Liver (tissue), 9 donors: ENCODE results near the gene THADA. TPM values are rescaled to one million over a fixed set of nuclear protein-coding genes. Genes with fewer than 3 reads are reported as not detected.

Experiments
- DNase-seq: peaks from one replicate; pipeline ENCODE4 v3.0.0-alpha.2; 2017; ENCODE audit warnings: low spot score
- H3K27ac ChIP-seq, 2 donors: one replicate each; pipeline ENCODE4 v1.7.0; 2013; ENCODE audit warnings: inconsistent platforms in 2 of 2, low read length in 2 of 2, control low read depth in 1 of 2, low read depth in 1 of 2, mild to moderate bottlenecking in 1 of 2
- H3K27me3 ChIP-seq, 4 donors: one replicate each; pipeline versions ENCODE4 v1.6.1 to v1.7.0; 2013; ENCODE audit warnings: low read length in 3 of 4, inconsistent platforms in 1 of 4, mild to moderate bottlenecking in 1 of 4, moderate library complexity in 1 of 4; ENCODE audit not compliant: control insufficient read depth in 4 of 4, insufficient read depth in 4 of 4
- H3K36me3 ChIP-seq, 4 donors: one replicate each; pipeline versions ENCODE4 v1.6.1 to v1.7.0; 2013; ENCODE audit warnings: low read length in 3 of 4, mild to moderate bottlenecking in 3 of 4, low read depth in 1 of 4, moderate library complexity in 1 of 4; ENCODE audit not compliant: control insufficient read depth in 4 of 4, insufficient read depth in 3 of 4
- H3K4me1 ChIP-seq, 4 donors: one replicate each; pipeline versions ENCODE4 v1.6.1 to v1.7.0; 2013; ENCODE audit warnings: low read length in 3 of 4, mild to moderate bottlenecking in 3 of 4, moderate library complexity in 1 of 4; ENCODE audit not compliant: control insufficient read depth in 4 of 4, insufficient read depth in 4 of 4
- H3K4me3 ChIP-seq, 3 donors: one replicate each; pipeline versions ENCODE4 v1.6.1 to v1.7.0; 2013; ENCODE audit warnings: low read length in 3 of 3, control low read depth in 1 of 3, low read depth in 1 of 3, mild to moderate bottlenecking in 1 of 3
- H3K9ac ChIP-seq, 2 donors: one replicate each; pipeline ENCODE4 v1.7.0; 2013; ENCODE audit warnings: low read length in 2 of 2, mild to moderate bottlenecking in 2 of 2, moderate library complexity in 2 of 2, control low read depth in 1 of 2, low read depth in 1 of 2
- H3K9me3 ChIP-seq, 4 donors: one replicate each; pipeline versions ENCODE4 v1.6.1 to v1.7.0; 2013; ENCODE audit warnings: low read length in 3 of 4; ENCODE audit not compliant: control insufficient read depth in 4 of 4
- CTCF ChIP-seq: fragments of 150-350 bp; IDR thresholded peaks from 2 replicates; pipeline ENCODE4 v1.5.1; 2017; ENCODE audit warnings: improper control_type of control experiment, low read depth, low read length; ENCODE audit not compliant: missing input control
- EGR1 ChIP-seq, 2 donors: IDR thresholded peaks; 2 replicates each; pipeline ENCODE4 v1.6.1; 2016 to 2018; ENCODE audit warnings: antibody characterized with exemption in 2 of 2, low read depth in 2 of 2
- FOXA1 ChIP-seq: IDR thresholded peaks from 2 replicates; pipeline ENCODE4 v1.6.1; 2016; ENCODE audit warnings: antibody characterized with exemption
- FOXA2 ChIP-seq: IDR thresholded peaks from 2 replicates; pipeline ENCODE4 v1.6.1; 2016; ENCODE audit warnings: antibody characterized with exemption
- GABPA ChIP-seq, 2 donors: IDR thresholded peaks in 1 of 2; conservative IDR thresholded peaks in 1 of 2; 2 replicates each; pipeline ENCODE4 v1.6.1; 2016; ENCODE audit warnings: antibody characterized with exemption in 2 of 2, mild to moderate bottlenecking in 1 of 2, moderate library complexity in 1 of 2
- HNF4A ChIP-seq, 2 donors: conservative IDR thresholded peaks; 2 replicates each; pipeline ENCODE4 v1.6.1; 2016; ENCODE audit warnings: antibody characterized with exemption in 2 of 2, mild to moderate bottlenecking in 2 of 2
- HNF4G ChIP-seq: IDR thresholded peaks from 2 replicates; pipeline ENCODE4 v1.6.1; 2016; ENCODE audit warnings: antibody characterized with exemption
- JUND ChIP-seq, 2 donors: IDR thresholded peaks; 2 replicates each; pipeline ENCODE4 v1.6.1; 2016; ENCODE audit warnings: antibody characterized with exemption in 2 of 2
- MAX ChIP-seq: IDR thresholded peaks from 2 replicates; pipeline ENCODE4 v1.6.1; 2016; ENCODE audit warnings: antibody characterized with exemption
- NR2F2 ChIP-seq: IDR thresholded peaks from 2 replicates; pipeline ENCODE4 v1.6.1; 2016; ENCODE audit warnings: antibody characterized with exemption
- RAD21 ChIP-seq, 2 donors: IDR thresholded peaks; 2 replicates each; pipeline ENCODE4 v1.6.1; 2016; ENCODE audit warnings: antibody characterized with exemption in 2 of 2, mild to moderate bottlenecking in 2 of 2
- RXRA ChIP-seq, 2 donors: IDR thresholded peaks; 2 replicates each; pipeline ENCODE4 v1.6.1; 2017 to 2018; ENCODE audit warnings: antibody characterized with exemption in 2 of 2, mild to moderate bottlenecking in 1 of 2
- SP1 ChIP-seq: IDR thresholded peaks from 2 replicates; pipeline ENCODE4 v1.6.1; 2018; ENCODE audit warnings: antibody characterized with exemption, mild to moderate bottlenecking
- TAF1 ChIP-seq: conservative IDR thresholded peaks from 2 replicates; pipeline ENCODE4 v1.6.1; 2016; ENCODE audit warnings: antibody characterized with exemption, mild to moderate bottlenecking
- YY1 ChIP-seq: IDR thresholded peaks from 2 replicates; pipeline ENCODE4 v1.6.1; 2016; ENCODE audit warnings: antibody characterized with exemption, mild to moderate bottlenecking
- WGBS: extraction: QIAGEN DNeasy Blood & Tissue Kit; methylation state at CpG from one replicate; pipeline ENCODE4 v1.1.7; 2013; 5-methylcytosine and 5-hydroxymethylcytosine counted together
- polyA plus RNA-seq, 2 donors: library from polyadenylated mRNA; stranded (reverse) in 1 of 2; unstranded in 1 of 2; fragments of 200-250 nt in 1 of 2; fragments of >200 nt in 1 of 2; fragmentation: Nextera tagmentation in 1 of 2; extraction: Ambion mirVana in 1 of 2; gene quantifications; one replicate each; pipeline versions ENCODE4 v1.2.1 to v1.2.3, GENCODE V29; 2013 to 2015
- total RNA-seq, 2 donors: library from RNA; depleted of rRNA; stranded (reverse); fragments of >200 nt; gene quantifications; one replicate each; pipeline ENCODE4 v1.2.3, GENCODE V29; 2014
- TF ChIP-seq, protein P1 (sequence below): IDR thresholded peaks from 2 replicates; pipeline ENCODE4 v1.6.1; 2016; ENCODE audit warnings: antibody characterized with exemption
- TF ChIP-seq, protein P2 (sequence below): IDR thresholded peaks from 2 replicates; pipeline ENCODE4 v1.6.1; 2016; ENCODE audit warnings: antibody characterized with exemption
- TF ChIP-seq, protein P3 (sequence below): IDR thresholded peaks from 2 replicates; pipeline ENCODE4 v1.6.1; 2016; ENCODE audit warnings: antibody characterized with exemption, mild to moderate bottlenecking
- donor health status: healthy.
- donor health status: healthy.
- donor health status: healthy.
- donor health status: healthy.
- donor health status: healthy.

Gene THADA
- total and polyA plus RNA-seq, 4 donors = 12.0 to 37.2 (median 22.3) TPM

GRCh38 chr2:43634604-43635306 is 38.9 kb upstream of the THADA start:
- Histone ChIP-seq H3K27me3 (peaks cover 0 to 2% (median 0%) of the 10 kb centered on the region in 4 donors), H3K9ac (no peak overlapping the region), H3K4me3 (no peak overlapping the region), H3K27ac (no peak overlapping the region), H3K9me3 (peaks cover 0 to 2% (median 1%) of the 10 kb centered on the region in 4 donors), H3K4me1 (peaks cover 7 to 23% (median 14%) of the 10 kb centered on the region in 4 donors), H3K36me3 (no peaks in the 10 kb centered on the region)
- no peak for DNase-seq
- 30% methylated on average over 6 of the region's 6 CpGs for WGBS
- TF ChIP-seq FOXA2 (peak; percentile 68), YY1 (no peak)

GRCh38 chr2:43631618-43632317 is 35.9 kb upstream of the THADA start:
- H3K9ac ChIP-seq = no peak overlapping the region
- no peaks in the 10 kb centered on the region for H3K36me3 ChIP-seq
- peaks cover 0 to 11% (median 7%) of the 10 kb centered on the region in 4 donors for H3K4me1 ChIP-seq
- no peak for DNase-seq
- TF ChIP-seq GABPA (IDR thresholded peaks at IDR 0.05 in 1 of 2, conservative IDR thresholded peaks at IDR 0.05 in 1 of 2) (no peak), RAD21 (IDR thresholded peaks at IDR 0.05) (no peak), MAX (no peak), NR2F2 (no peak), TAF1 (no peak), SP1 (no peak), HNF4G (no peak), FOXA2 (no peak)
- TF ChIP-seq, protein P1, sequence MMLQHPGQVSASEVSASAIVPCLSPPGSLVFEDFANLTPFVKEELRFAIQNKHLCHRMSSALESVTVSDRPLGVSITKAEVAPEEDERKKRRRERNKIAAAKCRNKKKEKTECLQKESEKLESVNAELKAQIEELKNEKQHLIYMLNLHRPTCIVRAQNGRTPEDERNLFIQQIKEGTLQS = no peak
- TF ChIP-seq, protein P2, sequence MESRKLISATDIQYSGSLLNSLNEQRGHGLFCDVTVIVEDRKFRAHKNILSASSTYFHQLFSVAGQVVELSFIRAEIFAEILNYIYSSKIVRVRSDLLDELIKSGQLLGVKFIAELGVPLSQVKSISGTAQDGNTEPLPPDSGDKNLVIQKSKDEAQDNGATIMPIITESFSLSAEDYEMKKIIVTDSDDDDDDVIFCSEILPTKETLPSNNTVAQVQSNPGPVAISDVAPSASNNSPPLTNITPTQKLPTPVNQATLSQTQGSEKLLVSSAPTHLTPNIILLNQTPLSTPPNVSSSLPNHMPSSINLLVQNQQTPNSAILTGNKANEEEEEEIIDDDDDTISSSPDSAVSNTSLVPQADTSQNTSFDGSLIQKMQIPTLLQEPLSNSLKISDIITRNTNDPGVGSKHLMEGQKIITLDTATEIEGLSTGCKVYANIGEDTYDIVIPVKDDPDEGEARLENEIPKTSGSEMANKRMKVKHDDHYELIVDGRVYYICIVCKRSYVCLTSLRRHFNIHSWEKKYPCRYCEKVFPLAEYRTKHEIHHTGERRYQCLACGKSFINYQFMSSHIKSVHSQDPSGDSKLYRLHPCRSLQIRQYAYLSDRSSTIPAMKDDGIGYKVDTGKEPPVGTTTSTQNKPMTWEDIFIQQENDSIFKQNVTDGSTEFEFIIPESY = no peak
- H3K27me3 ChIP-seq = peaks cover 0 to 2% (median 0%) of the 10 kb centered on the region in 4 donors
- no peak overlapping the region for H3K4me3 ChIP-seq
- H3K27ac ChIP-seq = no peak overlapping the region
- H3K9me3 ChIP-seq = no peaks in the 10 kb centered on the region
- 75% methylated on average over 11 of the region's 11 CpGs for WGBS

- Histone ChIP-seq H3K27me3 (no peaks in the 10 kb centered on the region), H3K36me3 (no peaks in the 10 kb centered on the region), H3K4me1 (no peaks in the 10 kb centered on the region), H3K9me3 (no peaks in the 10 kb centered on the region), H3K27ac (no peak overlapping the region), H3K9ac (no peak overlapping the region), H3K4me3 (no peak overlapping the region)
- no peak for TF ChIP-seq HNF4A (conservative IDR thresholded peaks at IDR 0.05)
- TF ChIP-seq, protein P3, sequence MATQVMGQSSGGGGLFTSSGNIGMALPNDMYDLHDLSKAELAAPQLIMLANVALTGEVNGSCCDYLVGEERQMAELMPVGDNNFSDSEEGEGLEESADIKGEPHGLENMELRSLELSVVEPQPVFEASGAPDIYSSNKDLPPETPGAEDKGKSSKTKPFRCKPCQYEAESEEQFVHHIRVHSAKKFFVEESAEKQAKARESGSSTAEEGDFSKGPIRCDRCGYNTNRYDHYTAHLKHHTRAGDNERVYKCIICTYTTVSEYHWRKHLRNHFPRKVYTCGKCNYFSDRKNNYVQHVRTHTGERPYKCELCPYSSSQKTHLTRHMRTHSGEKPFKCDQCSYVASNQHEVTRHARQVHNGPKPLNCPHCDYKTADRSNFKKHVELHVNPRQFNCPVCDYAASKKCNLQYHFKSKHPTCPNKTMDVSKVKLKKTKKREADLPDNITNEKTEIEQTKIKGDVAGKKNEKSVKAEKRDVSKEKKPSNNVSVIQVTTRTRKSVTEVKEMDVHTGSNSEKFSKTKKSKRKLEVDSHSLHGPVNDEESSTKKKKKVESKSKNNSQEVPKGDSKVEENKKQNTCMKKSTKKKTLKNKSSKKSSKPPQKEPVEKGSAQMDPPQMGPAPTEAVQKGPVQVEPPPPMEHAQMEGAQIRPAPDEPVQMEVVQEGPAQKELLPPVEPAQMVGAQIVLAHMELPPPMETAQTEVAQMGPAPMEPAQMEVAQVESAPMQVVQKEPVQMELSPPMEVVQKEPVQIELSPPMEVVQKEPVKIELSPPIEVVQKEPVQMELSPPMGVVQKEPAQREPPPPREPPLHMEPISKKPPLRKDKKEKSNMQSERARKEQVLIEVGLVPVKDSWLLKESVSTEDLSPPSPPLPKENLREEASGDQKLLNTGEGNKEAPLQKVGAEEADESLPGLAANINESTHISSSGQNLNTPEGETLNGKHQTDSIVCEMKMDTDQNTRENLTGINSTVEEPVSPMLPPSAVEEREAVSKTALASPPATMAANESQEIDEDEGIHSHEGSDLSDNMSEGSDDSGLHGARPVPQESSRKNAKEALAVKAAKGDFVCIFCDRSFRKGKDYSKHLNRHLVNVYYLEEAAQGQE = no peak
- TF ChIP-seq MAX = no peak
- TF ChIP-seq EGR1 (IDR thresholded peaks at IDR 0.05; ENCODE audit: low read depth in 2 of 2) = no peak
- no peak for TF ChIP-seq SP1
- no peak for TF ChIP-seq RXRA (IDR thresholded peaks at IDR 0.05)
- TF ChIP-seq JUND (IDR thresholded peaks at IDR 0.05) = no peak
- no peak for TF ChIP-seq RAD21 (IDR thresholded peaks at IDR 0.05)
- TF ChIP-seq FOXA1 = no peak
- TF ChIP-seq NR2F2 = no peak
- no peak for TF ChIP-seq CTCF
- TF ChIP-seq, protein P1 = no peak
- TF ChIP-seq YY1 = no peak
- DNase-seq = no peak
- WGBS = 66% methylated on average over 6 of the region's 6 CpGs
Observed at GRCh38 chr2:43622931-43623451, 27.2 kb upstream of the THADA start.
